Activated CD4-positive, alpha-beta T cell treated with anti-CD3 and anti-CD28 coated beads, Interleukin-2, amount 50 U/mL, for 48 hours (primary cell): Measurements from ENCODE around the gene CYFIP1.
A peak's percentile ranks its signal among the peaks of the same experiment; 100 is the strongest.

Experiments
- DNase-seq, 2 experiments: peaks; one replicate each; pipeline ENCODE4 v3.0.0-alpha.2; 2020

The CYFIP1 gene

GRCh38 chr15:22888120-22888859, 91.9 kb downstream of the CYFIP1 start:
- DNase-seq, result no peak

GRCh38 chr15:22887157-22887951, 92.8 kb downstream of the CYFIP1 start:
- DNase-seq, result no peak

GRCh38 chr15:22885120-22885519, 95.0 kb downstream of the CYFIP1 start:
- DNase-seq, result no peak

DNA sequence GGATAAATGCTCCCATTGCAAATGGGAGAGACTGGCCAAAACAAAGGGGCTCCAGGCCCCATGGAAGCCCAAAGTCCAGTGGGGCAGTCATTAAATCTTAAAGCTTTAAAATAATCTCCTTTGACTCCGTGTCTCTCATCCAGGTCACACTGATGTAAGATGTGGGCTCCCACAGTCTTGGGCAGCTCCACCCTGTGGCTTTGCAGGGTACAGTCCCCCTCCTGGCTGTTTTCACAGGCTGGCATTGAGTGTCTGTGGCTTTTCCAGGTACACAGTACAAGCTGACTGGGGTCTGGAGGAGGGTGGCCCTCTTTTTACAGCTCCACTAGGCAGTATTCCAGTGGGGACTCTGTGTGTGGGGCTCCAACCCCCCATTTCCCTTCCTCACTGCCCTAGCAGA, 95.8 kb downstream of the CYFIP1 start:
- DNase-seq, result peak in 1 of 2 experiments; percentile 19

DNA sequence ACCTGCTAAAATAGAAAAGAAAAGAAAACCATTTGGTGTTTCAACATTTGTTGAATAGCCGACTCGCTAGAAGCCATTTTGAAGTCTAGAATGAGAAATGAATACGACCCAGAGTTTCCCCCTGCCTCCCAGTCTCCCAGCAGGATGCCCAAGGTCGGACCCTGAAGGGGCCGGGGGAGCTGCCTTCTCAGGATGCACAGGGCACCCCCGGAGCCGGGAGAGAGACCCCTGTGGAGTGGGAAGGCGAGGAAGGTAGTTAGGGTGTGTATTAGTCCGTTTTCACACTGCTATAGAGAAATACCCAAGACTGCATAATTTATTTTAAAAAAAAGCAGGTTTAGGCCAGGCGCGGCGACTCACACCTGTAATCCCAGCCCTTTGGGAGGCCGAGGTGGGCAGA, 97.0 kb downstream of the CYFIP1 start:
- DNase-seq, result no peak

DNA sequence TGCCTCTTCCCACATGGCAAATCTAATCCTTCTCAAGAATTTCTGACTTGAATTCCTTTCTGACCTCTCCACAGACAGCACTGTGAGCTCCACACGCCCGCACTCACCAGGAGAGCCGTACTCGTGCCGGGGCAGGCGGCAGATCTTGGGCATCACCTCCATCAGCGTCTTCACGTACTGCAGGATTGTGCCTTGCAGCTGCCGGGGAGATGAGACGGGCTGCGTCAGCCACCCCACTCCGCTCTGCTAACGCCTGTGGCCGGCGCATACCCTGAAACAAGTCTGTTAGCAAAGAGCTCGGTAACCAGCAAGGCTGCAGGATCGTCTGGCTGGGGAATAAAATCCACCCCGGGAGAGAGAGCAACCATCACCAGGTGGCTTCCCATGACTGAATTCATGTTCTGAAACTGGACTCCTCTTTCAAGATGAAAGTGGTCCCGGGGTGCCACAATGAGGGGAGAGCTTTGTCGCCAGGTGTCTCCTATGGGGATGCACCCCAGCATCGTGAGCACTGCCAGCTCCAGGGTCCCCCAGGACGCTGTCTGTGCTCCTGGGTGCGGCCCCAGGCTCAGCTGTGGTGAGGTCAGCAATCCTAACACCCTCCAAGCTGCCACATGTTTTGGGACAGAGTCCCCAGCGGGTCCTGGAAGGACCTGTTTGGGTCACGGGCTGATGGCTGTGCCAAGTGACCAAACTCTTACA, 98.3 kb downstream of the CYFIP1 start:
- DNase-seq, result no peak

- no peak for DNase-seq
These were observed 99.0 kb downstream of the CYFIP1 start for GRCh38 chr15:22880981-22881738.

- no peak for DNase-seq
These were observed 99.8 kb downstream of the CYFIP1 start for GRCh38 chr15:22880068-22880980.

- no peak for DNase-seq
These were observed 102.1 kb downstream of the CYFIP1 start for GRCh38 chr15:22878103-22878502.

- no peak for DNase-seq
These were observed 102.6 kb downstream of the CYFIP1 start for GRCh38 chr15:22877607-22878006.

GRCh38 chr15:22877117-22877516, 103.1 kb downstream of the CYFIP1 start:
- DNase-seq, result no peak

GRCh38 chr15:22874966-22875365, 105.2 kb downstream of the CYFIP1 start:
- DNase-seq, result no peak

DNA sequence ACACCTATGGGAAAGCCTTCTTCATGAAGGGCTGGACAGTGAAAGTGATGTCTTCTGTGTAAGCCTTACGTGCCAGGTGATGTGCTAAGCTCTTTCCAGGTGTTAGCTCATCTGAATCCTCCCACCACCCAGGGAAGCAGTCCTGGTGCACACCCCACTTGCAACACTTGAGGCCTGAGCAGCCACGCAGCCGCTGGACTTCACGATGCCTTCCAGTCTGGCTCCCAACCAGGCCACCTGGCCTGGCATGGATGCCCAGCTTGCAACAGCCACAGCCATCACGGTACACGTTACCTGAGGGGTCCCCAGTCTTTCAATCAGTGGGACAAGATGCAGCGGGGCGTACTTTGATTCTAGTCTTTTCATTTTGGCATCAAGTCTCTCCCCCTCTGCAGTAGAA, 105.9 kb downstream of the CYFIP1 start:
- no peak for DNase-seq

DNA sequence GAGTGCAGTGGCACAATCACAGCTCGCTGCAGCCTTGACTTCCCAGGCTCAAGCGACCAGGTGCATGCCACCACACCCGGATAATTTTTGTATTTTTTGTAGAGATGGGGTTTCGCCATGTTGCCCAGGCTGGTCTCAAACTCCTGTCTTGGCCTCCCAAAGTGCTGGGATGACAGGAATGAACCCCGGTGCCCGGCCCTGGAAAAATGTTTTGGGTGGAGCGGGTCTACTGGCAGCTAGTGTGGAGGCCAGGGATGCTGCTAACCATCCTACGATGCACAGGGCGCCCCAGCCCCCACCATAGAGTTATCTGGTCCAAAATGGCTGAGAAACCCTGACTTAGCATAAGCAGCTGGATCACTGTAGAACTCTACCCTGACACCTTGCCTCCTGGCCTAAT, 106.3 kb downstream of the CYFIP1 start:
- DNase-seq, result no peak

- DNase-seq, result no peak
These were observed 107.0 kb downstream of the CYFIP1 start for GRCh38 chr15:22872936-22873701.

GRCh38 chr15:22871481-22872086, 108.6 kb downstream of the CYFIP1 start:
- DNase-seq, result no peak

DNA sequence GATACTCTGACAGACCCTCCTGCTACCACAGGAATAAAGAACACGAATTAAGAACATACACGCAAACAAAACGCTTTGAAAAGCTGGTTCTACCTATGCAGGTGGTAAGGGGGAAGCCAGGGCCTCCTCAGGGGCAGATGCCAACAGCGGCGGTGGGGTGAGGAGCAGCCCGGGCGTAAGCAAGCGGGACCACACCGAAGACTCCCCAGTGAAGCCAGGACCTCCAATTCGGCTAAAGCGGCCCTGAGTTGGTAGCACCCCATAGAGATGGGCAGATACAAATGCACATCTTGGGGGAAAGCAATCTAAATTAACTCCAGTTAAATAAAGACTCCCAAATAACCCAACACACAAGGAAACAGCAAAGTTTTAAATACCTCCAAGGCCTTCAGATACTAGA, 109.3 kb downstream of the CYFIP1 start:
- no peak for DNase-seq

- no peak for DNase-seq
These were observed 110.3 kb downstream of the CYFIP1 start for GRCh38 chr15:22869856-22870255.

GRCh38 chr15:22868928-22869327, 111.2 kb downstream of the CYFIP1 start:
- no peak for DNase-seq

- DNase-seq, result no peak
These were observed 111.7 kb downstream of the CYFIP1 start for GRCh38 chr15:22868495-22868894.

DNA sequence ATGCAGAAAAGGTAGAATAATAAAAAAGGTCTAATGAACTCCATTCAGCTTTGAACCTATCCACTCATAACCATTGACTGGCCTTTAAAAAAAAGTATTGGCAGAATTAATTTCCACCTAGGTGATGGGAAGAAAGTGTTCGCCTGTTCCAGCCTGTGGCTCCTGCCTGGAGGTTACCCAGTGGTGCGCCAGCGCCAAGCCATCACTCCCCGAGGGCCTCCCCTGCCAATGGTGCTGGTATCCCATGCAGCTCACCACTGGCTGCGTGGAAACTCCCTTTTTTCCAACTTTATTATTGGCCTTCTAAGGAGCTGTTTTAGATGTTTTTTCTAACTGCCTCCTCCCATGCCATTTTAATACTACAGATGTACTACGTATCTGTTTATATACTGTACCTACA, 112.3 kb downstream of the CYFIP1 start:
- no peak for DNase-seq
